RWPE1 (cell line): ENCODE data around the gene AUTS2.

Experiments used
- CTCF ChIA-PET: fragments of 350-600 bp; sonication (Branson Sonifier 250); formaldehyde crosslinking; extraction: SDS; loops from one replicate; lab custom pipeline; 2021; lab: Yijun Ruan, JAX
- POLR2A ChIA-PET: fragments of 400-600 bp; formaldehyde crosslinking; extraction: SDS; loops from one replicate; lab custom pipeline; 2020; ENCODE audit warnings: antibody characterized with exemption; ENCODE audit not compliant: low non-redundant PET; lab: Yijun Ruan, JAX
- DNase-seq: peaks from one replicate; pipeline ENCODE4 v3.0.0; 2012; ENCODE audit warnings: low spot score
- H3K27ac ChIP-seq: fragments of 450-650 bp; 2 replicates; pipeline ENCODE4 v1.5.1; 2017
- CTCF ChIP-seq: fragments of 450-650 bp; conservative IDR thresholded peaks from 2 replicates; pipeline ENCODE4 v1.5.1; 2017; ENCODE audit warnings: low read depth, mild to moderate bottlenecking

Gene AUTS2

GRCh38 chr7:70035519-70035918, 437.2 kb downstream of the AUTS2 start:
- POLR2A ChIA-PET, result no interaction called here
- CTCF ChIA-PET, result interaction anchor here (0.6 to 1.1 kb wide), 3 partner anchors 13 to 1643 kb away, joined by 3 to 5 read pairs (median 4); no protein-coding TSS in a partner anchor
- no peak overlapping the region for H3K27ac ChIP-seq
- TF ChIP-seq CTCF, result no peak
- no peak for DNase-seq

GRCh38 chr7:70035955-70036354, 437.7 kb downstream of the AUTS2 start:
- no peak for TF ChIP-seq CTCF
- ChIA-PET POLR2A (no interaction called here), CTCF (interaction anchor here (0.6 to 1.1 kb wide), 4 partner anchors 13 to 1762 kb away, joined by 3 to 6 read pairs (median 4); no protein-coding TSS in a partner anchor)
- H3K27ac ChIP-seq, result no peak overlapping the region
- DNase-seq, result no peak

GRCh38 chr7:70036695-70037094, 438.4 kb downstream of the AUTS2 start:
- no peak for DNase-seq
- no peak for TF ChIP-seq CTCF
- ChIA-PET CTCF (interaction anchor here (0.6 to 0.7 kb wide), 2 partner anchors 16 to 1761 kb away, joined by 3 to 6 read pairs; no protein-coding TSS in a partner anchor), POLR2A (no interaction called here)
- H3K27ac ChIP-seq, result no peak overlapping the region

GRCh38 chr7:70037171-70037933, 439.1 kb downstream of the AUTS2 start:
- no peak for TF ChIP-seq CTCF
- ChIA-PET CTCF (interaction anchor here (0.6 to 0.7 kb wide), 2 partner anchors 17 to 26 kb away, joined by 3 read pairs; no protein-coding TSS in a partner anchor), POLR2A (no interaction called here)
- DNase-seq, result no peak
- H3K27ac ChIP-seq, result no peak overlapping the region

GRCh38 chr7:70040051-70040450, 441.8 kb downstream of the AUTS2 start:
- CTCF ChIA-PET, result interaction anchor here (0.6 kb wide), 1 partner anchor 1733 kb away, joined by 3 read pairs; no protein-coding TSS in a partner anchor
- no peak for TF ChIP-seq CTCF
- no peak overlapping the region for H3K27ac ChIP-seq
- POLR2A ChIA-PET, result no interaction called here
- no peak for DNase-seq

- H3K27ac ChIP-seq, result no peak overlapping the region
- ChIA-PET CTCF (interaction anchor here (0.6 to 2.6 kb wide), 4 partner anchors 21 to 1723 kb away, joined by 3 to 18 read pairs (median 4); no protein-coding TSS in a partner anchor), POLR2A (no interaction called here)
- DNase-seq, result no peak
- TF ChIP-seq CTCF, result 0 out of 2 replicates have a peak, but pooled peaks have one; percentile 12
These were observed 442.9 kb downstream of the AUTS2 start for GRCh38 chr7:70040970-70041766.
